SK-N-SH (cell line): ENCODE measurements around the gene TNRC6B. TPM values are rescaled to one million over a fixed set of nuclear protein-coding genes. Genes with fewer than 3 reads are reported as not detected.

Experiments used
- CTCF ChIA-PET: fragments of 300-600, 350-600 bp; formaldehyde crosslinking; extraction: SDS; loops from one replicate; lab custom pipeline; 2021; lab: Yijun Ruan, JAX
- POLR2A ChIA-PET: fragments of 350-600 bp; sonication (Branson Sonifier 250); formaldehyde crosslinking; extraction: SDS; loops from one replicate; lab custom pipeline; 2020; ENCODE audit warnings: antibody characterized with exemption, inconsistent platforms; lab: Yijun Ruan, JAX
- DNase-seq: peaks from one replicate; pipeline ENCODE4 v3.0.0; 2012
- H2AFZ ChIP-seq: fragments of 200-600 bp; sonication (generic); 2 replicates; pipeline ENCODE4 v1.8.1; 2016; ENCODE audit warnings: antibody characterized with exemption, mild to moderate bottlenecking, low read depth
- H3F3A ChIP-seq: fragments of 200-600 bp; sonication (generic); replicated peaks from 2 replicates; pipeline ENCODE3; 2016; ENCODE audit warnings: antibody characterized with exemption, mild to moderate bottlenecking; ENCODE audit not compliant: insufficient read depth
- H3K27ac ChIP-seq, 2 experiments: fragments of 200-500 bp in 1 of 2; fragments of 200-600 bp in 1 of 2; sonication (Bioruptor generic) in 1 of 2; sonication (generic), shearing (Covaris generic) in 1 of 2; 2 replicates each; pipeline versions ENCODE4 v1.5.1 to v1.6.1; 2014 to 2016; ENCODE audit warnings: low read depth in 2 of 2, inconsistent platforms in 1 of 2, low read length in 1 of 2, mild to moderate bottlenecking in 1 of 2, mixed read lengths in 1 of 2
- H3K27me3 ChIP-seq: fragments of 200-600 bp; sonication (generic), shearing (Covaris generic); 2 replicates; pipeline ENCODE4 v1.6.1; 2016; ENCODE audit warnings: mixed run types; ENCODE audit not compliant: insufficient read depth
- H3K36me3 ChIP-seq, 2 experiments: fragments of 200-500 bp in 1 of 2; fragments of 200-600 bp in 1 of 2; sonication (Bioruptor generic) in 1 of 2; sonication (generic) in 1 of 2; replicated peaks in 1 of 2; 2 replicates each; pipeline versions ENCODE3 to v1.5.1; 2014 to 2016; ENCODE audit warnings: low read length in 1 of 2, mild to moderate bottlenecking in 1 of 2; ENCODE audit not compliant: insufficient read depth in 2 of 2, control insufficient read depth in 1 of 2
- H3K4me1 ChIP-seq, 2 experiments: fragments of 200-500 bp in 1 of 2; fragments of 200-600 bp in 1 of 2; sonication (Bioruptor generic) in 1 of 2; sonication (generic), shearing (Covaris generic) in 1 of 2; 2 replicates each; pipeline versions ENCODE4 v1.5.1 to v1.6.1; 2014 to 2016; ENCODE audit warnings: low read depth in 1 of 2, low read length in 1 of 2, mixed run types in 1 of 2; ENCODE audit not compliant: insufficient read depth in 2 of 2, control insufficient read depth in 1 of 2
- H3K4me2 ChIP-seq: fragments of 200-600 bp; sonication (generic), shearing (Covaris generic); 2 replicates; pipeline ENCODE4 v1.6.1; 2017; ENCODE audit warnings: mixed run types
- H3K4me3 ChIP-seq, 2 experiments: fragments of 200-500 bp in 1 of 2; fragments of 200-600 bp in 1 of 2; sonication (Bioruptor generic) in 1 of 2; sonication (generic), shearing (Covaris generic) in 1 of 2; 2 replicates each; pipeline versions ENCODE4 v1.5.1 to v1.8.1; 2014 to 2016; ENCODE audit warnings: low read depth in 2 of 2, inconsistent platforms in 1 of 2, low read length in 1 of 2, mild to moderate bottlenecking in 1 of 2, mixed read lengths in 1 of 2, moderate library complexity in 1 of 2
- H3K79me2 ChIP-seq: fragments of 200-600 bp; sonication (generic); 2 replicates; pipeline ENCODE4 v1.8.1; 2017; ENCODE audit warnings: mild to moderate bottlenecking; ENCODE audit not compliant: insufficient read depth
- H3K9ac ChIP-seq: fragments of 200-600 bp; sonication (generic); 2 replicates; pipeline ENCODE4 v1.6.1; 2017; ENCODE audit warnings: mixed run types
- H3K9me2 ChIP-seq: fragments of 200-600 bp; sonication (generic); 2 replicates; pipeline ENCODE4 v1.6.1; 2017; ENCODE audit warnings: mixed run types
- H3K9me3 ChIP-seq: fragments of 200-600 bp; sonication (generic); 2 replicates; pipeline ENCODE4 v1.6.1; 2017; ENCODE audit warnings: mixed run types, mild to moderate bottlenecking, moderate library complexity
- H4K20me1 ChIP-seq: fragments of 200-600 bp; sonication (generic); 2 replicates; pipeline ENCODE4 v1.6.1; 2017; ENCODE audit warnings: mild to moderate bottlenecking, mixed run types; ENCODE audit not compliant: insufficient read depth
- CTCF ChIP-seq: fragments of 200-600 bp; sonication (generic); IDR thresholded peaks from 2 replicates; pipeline ENCODE4 v1.6.1; 2017; ENCODE audit warnings: antibody characterized with exemption, mild to moderate bottlenecking, moderate library complexity
- ELF1 ChIP-seq: IDR thresholded peaks from 2 replicates; pipeline ENCODE4 v1.4.0; 2012
- FOXM1 ChIP-seq: IDR thresholded peaks from 2 replicates; pipeline ENCODE4 v1.4.0; 2012; ENCODE audit warnings: low read depth, mild to moderate bottlenecking
- IRF3 ChIP-seq: fragments of 150-350 bp; IDR thresholded peaks from 2 replicates; pipeline ENCODE4 v1.6.1; 2016; ENCODE audit warnings: mild to moderate bottlenecking, low read depth, low read length
- SIN3A ChIP-seq: IDR thresholded peaks from 2 replicates; pipeline ENCODE4 v1.6.1; 2012; ENCODE audit warnings: low read depth, mild to moderate bottlenecking, low read length, moderate library complexity, borderline replicate concordance
- TAF1 ChIP-seq: IDR thresholded peaks from 2 replicates; pipeline ENCODE4 v1.6.1; 2012; ENCODE audit warnings: low read depth, mild to moderate bottlenecking, low read length, moderate library complexity, borderline replicate concordance
- TCF12 ChIP-seq: IDR thresholded peaks from 2 replicates; pipeline ENCODE4 v1.4.0; 2012
- TEAD4 ChIP-seq: IDR thresholded peaks from 2 replicates; pipeline ENCODE4 v1.4.0; 2012; ENCODE audit warnings: mild to moderate bottlenecking, borderline replicate concordance; ENCODE audit not compliant: insufficient read depth
- USF2 ChIP-seq: fragments of 150-350 bp; IDR thresholded peaks from 2 replicates; pipeline ENCODE4 v1.6.1; 2017; ENCODE audit warnings: antibody characterized with exemption, low read length, low read depth, borderline replicate concordance
- ZBTB33 ChIP-seq: IDR thresholded peaks from 2 replicates; pipeline ENCODE4 v1.4.0; 2012; ENCODE audit warnings: low read depth, borderline replicate concordance
- WGBS: methylation state at CpG from one replicate; pipeline ENCODE4 v1.1.6; 2017; ENCODE audit warnings: low lambda C conversion rate; 5-methylcytosine and 5-hydroxymethylcytosine counted together
- polyA plus RNA-seq, 3 experiments: library from polyadenylated mRNA; depleted of rRNA; stranded (reverse); fragments of >200 nt; gene quantifications; 2 replicates each; pipeline ENCODE4 v1.2.3, GENCODE V29; 2012

TNRC6B gene
- polyA plus RNA-seq, 1 of the 3 experiments (the other 2 are of a cell fraction) = 1.2 TPM

GRCh38 chr22:40328546-40329456, 151.1 kb downstream of the TNRC6B start:
- no peak overlapping the region for H3K4me3 ChIP-seq
- no peak overlapping the region for H3K4me2 ChIP-seq
- TF ChIP-seq IRF3 = no peak
- TF ChIP-seq FOXM1 = no peak
- no peak for TF ChIP-seq TEAD4
- TF ChIP-seq CTCF = no peak
- TF ChIP-seq SIN3A = no peak
- TF ChIP-seq ZBTB33 = no peak
- TF ChIP-seq TAF1 = no peak
- no peak for TF ChIP-seq TCF12
- TF ChIP-seq USF2 = no peak
- TF ChIP-seq ELF1 = no peak
- no peak overlapping the region for H2AFZ ChIP-seq
- H3K9me3 ChIP-seq = no peaks in the 10 kb centered on the region
- peaks cover 0 to 3% of the 10 kb centered on the region in 2 experiments for H3K36me3 ChIP-seq
- 95% methylated on average over 9 of the region's 9 CpGs for WGBS
- no peak overlapping the region for H3K27ac ChIP-seq
- DNase-seq = no peak
- H3F3A ChIP-seq = no peaks in the 10 kb centered on the region
- ChIA-PET POLR2A (no interaction called here), CTCF (interaction anchor here (1.2 kb wide), 1 partner anchor 19 kb away, joined by 5 read pairs; no protein-coding TSS in a partner anchor)
- no peaks in the 10 kb centered on the region for H3K9me2 ChIP-seq
- no peaks in the 10 kb centered on the region for H3K79me2 ChIP-seq
- H3K9ac ChIP-seq = no peak overlapping the region
- H3K27me3 ChIP-seq = no peaks in the 10 kb centered on the region
- H3K4me1 ChIP-seq = peaks cover 0 to 14% of the 10 kb centered on the region in 2 experiments; a peak in 1 of 4 replicates
- H4K20me1 ChIP-seq = no peaks in the 10 kb centered on the region
